ENCODE data around the gene PDE1C.
"Not testable (repeated sequence)": the region's sequence is repeated elsewhere in the genome, so short reads cannot be mapped to it uniquely, and the experiment has no call there.

PDE1C gene

GRCh38 chr7:32070406-32071360 lies at the start of gene PDE1C:
Gene PDE1C (minus strand): TSS chr7:32070407.
- DNase-seq, result no peak

- no peak for DNase-seq
These were observed 49.6 kb upstream of the PDE1C start for GRCh38 chr7:32119790-32120196.

- no peak for DNase-seq
These were observed 47.6 kb upstream of the PDE1C start for GRCh38 chr7:32117837-32118236.

GRCh38 chr7:32116436-32116835 lies 46.2 kb upstream of the PDE1C start:
- DNase-seq, result no peak

GRCh38 chr7:32115831-32116230 lies 45.6 kb upstream of the PDE1C start:
- no peak for DNase-seq

- no peak for DNase-seq
These were observed 38.4 kb upstream of the PDE1C start for GRCh38 chr7:32108651-32109050.

GRCh38 chr7:32104766-32105165 lies 34.6 kb upstream of the PDE1C start:
- no peak for DNase-seq

GRCh38 chr7:32103361-32103760 lies 33.2 kb upstream of the PDE1C start:
- DNase-seq, result no peak

GRCh38 chr7:32102432-32102873 lies 32.2 kb upstream of the PDE1C start:
- DNase-seq, result no peak

- no peak for DNase-seq
These were observed 30.2 kb upstream of the PDE1C start for GRCh38 chr7:32100407-32100907.

- no peak for DNase-seq
These were observed 24.3 kb upstream of the PDE1C start for GRCh38 chr7:32094516-32094915.

GRCh38 chr7:32093415-32094408 lies 23.5 kb upstream of the PDE1C start:
- DNase-seq, result no peak

- no peak for DNase-seq
These were observed 22.1 kb upstream of the PDE1C start for GRCh38 chr7:32092346-32092745.

GRCh38 chr7:32091608-32092210 lies 21.5 kb upstream of the PDE1C start:
- no peak for DNase-seq

GRCh38 chr7:32089678-32090077 lies 19.5 kb upstream of the PDE1C start:
- no peak for DNase-seq

- no peak for DNase-seq
These were observed 19.0 kb upstream of the PDE1C start for GRCh38 chr7:32089256-32089655.

- DNase-seq, result no peak
These were observed 18.3 kb upstream of the PDE1C start for GRCh38 chr7:32088451-32088881.

- DNase-seq, result no peak
These were observed 9.3 kb upstream of the PDE1C start for GRCh38 chr7:32079510-32079909.

- DNase-seq, result no peak
These were observed 8.6 kb upstream of the PDE1C start for GRCh38 chr7:32078824-32079223.

- DNase-seq, result no peak
These were observed 7.6 kb upstream of the PDE1C start for GRCh38 chr7:32077806-32078205.

GRCh38 chr7:32076802-32077201 lies 6.6 kb upstream of the PDE1C start:
- DNase-seq, result not testable (repeated sequence)

- no peak for DNase-seq
These were observed 5.4 kb upstream of the PDE1C start for GRCh38 chr7:32075612-32076011.

All from NCI-H187 (cell line).